Left cardiac atrium (tissue), 4 donors: ENCODE results near the gene MOK. TPM values are rescaled to one million over a fixed set of nuclear protein-coding genes. Genes with fewer than 3 reads are reported as not detected.

ENCODE experiments used
- ATAC-seq, 2 donors: fragments of 200-7000 bp; cut with Tn5 transposase; one replicate each; pipeline ENCODE4 v1.9.1; 2020; ENCODE audit warnings: mild to moderate bottlenecking in 2 of 2, moderate library complexity in 2 of 2
- DNase-seq: peaks from one replicate; pipeline ENCODE4 v3.0.0-alpha.2; 2020
- intact Hi-C, 2 donors: fragments of 100-400 bp; cut with DNase I; formaldehyde crosslinking; loops; one replicate each; pipeline versions ENCODE4 v1.14.1 to v1.15.1; 2022 to 2023
- total RNA-seq, 2 donors: library from RNA; stranded (reverse); fragmentation: NEBNext Ultra II Directional; extraction: Animal tissue kit (Norgen Biotek cat#: 25700); gene quantifications; one replicate each; pipeline ENCODE4 v1.2.1, GENCODE V29; 2021
- donor health status: DM: no; HTN: yes; CAD: no.
- donor health status: DM: no; HTN: yes; CAD: no; lungs with severe emphysema.
- donor health status: DM: yes; HTN: yes; CAD: no.
- donor health status: Dilated cardiomyopathy.

The MOK gene
- total RNA-seq, 2 donors from 2014 or later, result 10.8 to 15.3 TPM

GRCh38 chr14:102200690-102201352, 104.1 kb downstream of the MOK start:
- ATAC-seq (no peak), DNase-seq (no peak)
- intact Hi-C loops, result loop anchor here in 1 of 2 donors (10.0 kb wide), 1 partner anchor 56 kb away; no protein-coding TSS in a partner anchor

DNA sequence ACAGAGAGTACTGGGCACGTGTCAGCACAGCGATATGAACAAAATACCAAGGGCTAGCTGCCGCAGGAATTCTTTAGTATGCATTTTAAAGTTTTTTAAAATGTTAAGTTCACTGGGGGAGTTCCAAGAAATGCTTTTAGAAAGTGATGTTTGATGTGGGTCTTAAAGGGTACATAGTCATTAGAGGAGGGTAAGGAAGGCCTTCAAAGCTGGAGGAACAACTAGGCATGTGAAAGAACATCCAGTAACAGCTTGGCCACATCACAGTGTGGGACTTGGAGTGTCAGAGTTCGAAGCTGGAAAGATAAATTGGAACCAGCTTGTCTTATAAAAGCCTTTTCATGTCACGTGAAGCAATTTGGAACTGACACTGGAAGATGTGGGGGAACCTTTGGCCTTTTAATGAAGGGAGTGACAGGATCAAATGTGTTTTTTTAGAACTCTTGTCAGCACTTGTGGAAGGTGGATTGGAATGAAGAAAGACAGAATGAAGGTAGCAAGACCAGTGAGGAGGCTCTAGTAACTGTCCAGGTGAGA, 107.6 kb downstream of the MOK start:
- ATAC-seq (no peak), DNase-seq (no peak)
- intact Hi-C loops, result no loop called here

DNA sequence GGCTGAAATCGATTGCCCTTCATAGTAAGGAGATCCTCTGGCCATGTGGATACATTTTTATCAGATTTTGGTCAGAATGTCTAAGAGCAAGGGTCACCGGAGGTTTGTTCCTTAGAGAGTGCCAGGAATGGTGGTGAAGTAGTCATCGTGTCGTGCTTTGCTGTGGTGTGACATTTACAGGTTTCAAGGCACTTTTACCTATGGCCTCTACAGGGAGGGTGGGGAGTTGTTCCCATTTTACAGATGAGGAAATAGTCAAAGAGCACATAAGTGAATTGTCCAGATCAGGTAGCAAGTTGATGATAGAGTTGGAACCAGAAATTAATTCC, 108.1 kb downstream of the MOK start:
- no peak for ATAC-seq
- intact Hi-C loops, result no loop called here
- DNase-seq, result no peak

DNA sequence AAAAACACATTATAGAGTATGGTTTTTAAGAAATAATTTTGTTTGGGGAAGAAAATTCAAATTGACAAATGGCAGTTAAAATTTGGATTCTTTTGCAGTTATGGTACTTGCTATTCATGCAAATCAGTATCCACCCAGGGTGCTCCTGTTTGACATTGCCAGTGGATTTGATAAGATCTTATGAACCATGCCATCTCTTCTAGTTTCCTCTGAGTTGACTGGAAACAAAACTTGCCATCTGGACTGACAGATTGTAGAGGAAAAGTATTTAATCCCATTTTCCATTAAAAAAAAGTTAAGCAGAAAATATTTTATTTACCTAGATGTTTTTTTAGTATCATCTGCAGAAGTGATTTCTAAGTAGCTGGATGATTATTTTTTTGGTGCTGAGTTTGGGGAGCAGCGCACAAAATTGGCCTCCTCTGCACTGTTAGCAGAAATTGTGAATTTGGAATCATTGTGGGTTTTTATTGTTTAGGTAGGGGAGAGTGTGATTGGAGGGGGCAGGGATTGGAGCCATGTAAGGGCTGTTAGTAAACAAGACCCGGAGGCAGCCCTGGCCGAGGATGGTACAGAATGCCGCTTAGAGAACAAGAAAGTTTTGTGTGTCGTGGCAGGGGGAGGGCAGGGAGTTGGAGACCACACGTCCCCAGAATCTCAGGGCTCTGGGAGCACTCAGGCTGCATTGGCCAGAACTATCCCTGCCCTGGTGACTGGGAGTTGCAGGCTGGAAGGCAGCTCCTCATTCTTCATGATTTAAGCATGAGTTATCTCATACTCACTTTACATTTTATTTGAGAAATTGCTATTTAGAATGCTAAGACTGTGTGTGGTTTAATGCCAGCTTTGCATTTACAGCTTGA, 108.7 kb downstream of the MOK start:
- DNase-seq (no peak), ATAC-seq (no peak)
- intact Hi-C loops, result no loop called here

- ATAC-seq (no peak), DNase-seq (no peak)
- intact Hi-C loops, result no loop called here
Measured at GRCh38 chr14:102195446-102195845, 109.5 kb downstream of the MOK start.

- no peak for DNase-seq
- intact Hi-C loops, result no loop called here
- ATAC-seq, result no peak
Measured at GRCh38 chr14:102194856-102195255, 110.1 kb downstream of the MOK start.

GRCh38 chr14:102192840-102193502, 112.0 kb downstream of the MOK start:
- ATAC-seq, result no peak
- intact Hi-C loops, result no loop called here
- no peak for DNase-seq

GRCh38 chr14:102189874-102190273, 115.1 kb downstream of the MOK start:
- ATAC-seq (no peak), DNase-seq (no peak)
- intact Hi-C loops, result no loop called here

- DNase-seq (no peak), ATAC-seq (no peak)
- intact Hi-C loops, result no loop called here
Measured at GRCh38 chr14:102188187-102188586, 116.8 kb downstream of the MOK start.

DNA sequence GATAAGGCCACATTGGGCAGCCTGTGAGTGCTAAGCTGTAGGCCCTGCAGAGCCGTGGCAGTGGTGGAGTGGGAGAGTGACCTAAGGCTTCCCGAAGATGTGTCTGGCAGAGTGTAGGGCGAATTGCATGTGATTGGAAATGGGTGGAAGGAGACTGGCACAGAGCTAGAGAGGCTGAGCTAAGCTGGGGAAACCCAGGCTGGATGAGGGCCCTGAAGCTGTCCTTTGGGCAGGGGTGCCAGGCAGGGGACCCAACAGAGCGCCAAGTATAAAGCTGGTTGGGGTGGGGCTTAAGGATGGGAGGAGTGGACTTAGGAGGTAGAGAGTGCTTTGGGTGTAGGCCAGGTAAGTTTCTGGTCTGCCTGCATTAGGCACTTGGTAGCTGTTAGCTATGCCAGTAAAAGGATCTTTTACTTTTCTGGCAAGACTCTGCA, 117.4 kb downstream of the MOK start:
- DNase-seq (no peak), ATAC-seq (peak; percentile 47 to 77)
- intact Hi-C loops, result no loop called here

- ATAC-seq, result peak; percentile 58 to 78
- intact Hi-C loops, result no loop called here
- no peak for DNase-seq
Measured at GRCh38 chr14:102187044-102187443, 117.9 kb downstream of the MOK start.

GRCh38 chr14:102185360-102185759, 119.6 kb downstream of the MOK start:
- DNase-seq (no peak), ATAC-seq (no peak)
- intact Hi-C loops, result no loop called here

- DNase-seq, result no peak
- no peak for ATAC-seq
- intact Hi-C loops, result no loop called here
Measured at GRCh38 chr14:102184316-102185035, 120.5 kb downstream of the MOK start.

DNA sequence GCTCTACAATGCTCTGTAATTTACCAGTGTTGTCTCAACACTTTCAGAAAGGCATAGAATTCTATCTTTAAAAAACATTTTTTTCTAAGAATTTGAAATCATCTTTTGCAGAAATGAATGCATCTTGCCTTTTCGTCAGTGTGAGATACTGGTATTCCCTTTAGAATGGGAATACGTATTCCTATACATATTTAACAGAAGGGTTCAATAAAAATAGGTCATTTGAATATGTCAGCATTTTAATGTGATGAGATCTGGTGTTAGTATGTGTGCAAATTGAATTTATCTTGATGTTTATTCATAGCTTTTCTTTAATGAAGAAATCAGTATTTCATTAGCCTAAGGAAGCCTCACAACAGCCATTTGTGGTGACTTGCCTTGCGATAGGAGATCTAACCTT, 121.1 kb downstream of the MOK start:
- DNase-seq, result no peak
- intact Hi-C loops, result no loop called here
- no peak for ATAC-seq

GRCh38 chr14:102182936-102183619, 121.9 kb downstream of the MOK start:
- ATAC-seq (no peak), DNase-seq (no peak)
- intact Hi-C loops, result no loop called here

DNA sequence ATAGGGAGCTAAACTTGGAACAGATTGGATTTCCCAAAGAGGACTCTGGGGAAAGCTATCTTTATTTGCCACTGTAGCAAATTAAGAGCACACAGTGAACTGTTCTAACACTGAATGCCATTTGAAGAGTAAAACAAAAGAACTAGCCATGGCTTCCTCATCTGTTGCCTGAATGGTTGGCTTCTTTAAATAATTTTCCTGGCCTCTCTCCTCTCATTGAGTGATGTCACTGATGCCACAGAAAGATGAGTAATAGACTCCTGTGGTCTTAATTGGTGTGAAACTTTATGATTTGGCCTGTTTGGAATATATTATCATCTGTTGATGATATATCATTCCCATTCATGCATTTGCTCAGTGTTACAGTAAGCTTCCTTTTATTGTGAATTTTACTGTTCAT, 122.8 kb downstream of the MOK start:
- intact Hi-C loops, result no loop called here
- DNase-seq (no peak), ATAC-seq (no peak)

DNA sequence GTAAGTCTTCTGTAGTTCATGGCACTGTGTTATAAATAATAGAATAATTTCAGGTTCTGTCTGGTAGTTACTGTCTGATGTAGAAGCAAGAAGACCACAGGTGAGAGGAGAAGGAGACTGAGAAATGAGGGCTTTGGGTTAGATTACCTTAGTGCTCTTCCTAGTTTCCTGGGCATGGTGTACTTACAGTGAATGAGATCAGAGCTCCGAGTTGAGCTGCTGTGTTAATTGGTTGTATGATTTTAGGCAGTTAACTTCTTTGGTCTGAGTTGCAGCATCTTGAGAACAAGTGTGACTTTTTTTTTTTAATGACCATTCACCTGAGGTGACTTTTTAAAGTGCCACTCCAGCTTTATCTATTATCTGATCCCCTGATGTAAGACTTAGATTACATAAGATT, 123.8 kb downstream of the MOK start:
- intact Hi-C loops, result no loop called here
- DNase-seq, result no peak
- no peak for ATAC-seq

DNA sequence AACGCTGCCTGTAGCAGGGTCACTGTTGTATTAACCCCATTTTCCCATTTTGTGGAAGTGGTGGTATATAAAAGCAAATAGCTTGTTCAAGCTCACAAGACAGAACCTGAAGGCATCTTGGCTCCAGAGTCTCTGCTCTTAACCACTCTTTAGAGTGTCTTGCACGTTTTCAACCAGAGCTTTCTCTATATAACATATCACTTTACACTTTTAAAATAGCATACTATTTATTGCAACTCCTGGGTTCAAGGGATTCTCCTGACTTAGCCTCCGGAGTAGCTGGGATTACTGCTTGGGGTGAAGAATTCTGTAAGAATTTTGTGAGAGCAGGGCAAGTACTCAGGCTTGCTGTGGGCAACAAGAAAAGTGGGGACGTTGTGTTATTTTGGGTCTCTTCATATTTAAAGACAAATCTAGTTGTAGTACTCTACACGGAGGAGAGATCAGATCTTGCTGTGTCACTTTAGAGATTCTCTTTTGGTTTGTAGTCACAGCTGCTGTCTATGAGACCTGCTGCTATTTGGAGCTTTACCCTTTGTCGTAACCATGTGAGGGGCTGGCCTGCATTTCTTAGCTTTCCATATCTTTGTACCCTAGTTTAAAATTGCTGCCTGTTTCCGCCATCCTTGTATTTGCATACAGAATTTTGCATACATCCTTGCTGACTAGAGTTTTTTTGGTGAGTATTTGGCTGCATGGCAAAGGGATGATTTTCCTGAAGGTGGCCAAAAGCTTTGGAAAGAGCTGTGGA, 124.5 kb downstream of the MOK start:
- ATAC-seq, result no peak
- DNase-seq, result no peak
- intact Hi-C loops, result no loop called here
